Astrocyte of the cerebellum (primary cell): ENCODE data around the gene JMJD7.

ENCODE experiments used
- DNase-seq: peaks from one replicate; pipeline ENCODE4 v3.0.0-alpha.2; 2011; ENCODE audit warnings: low read depth
- H3K4me3 ChIP-seq: 2 replicates; pipeline ENCODE4 v1.5.1; 2011; ENCODE audit warnings: mild to moderate bottlenecking, low read depth, low read length, moderate library complexity
- CTCF ChIP-seq: IDR thresholded peaks from 2 replicates; pipeline ENCODE4 v1.5.1; 2012; ENCODE audit warnings: low read length, low read depth, moderate library complexity, mild to moderate bottlenecking; ENCODE audit errors: missing control alignments
- in situ Hi-C: cut with HindIII; loops from 2 replicates; pipeline ENCODE4 v1.10.0; 2017; ENCODE audit warnings: low sequenced_read_pairs

The JMJD7 gene

GRCh38 chr15:41827880-41828806 lies at the start of gene JMJD7:
Gene JMJD7, plus strand, starts transcription at chr15:41828092. Its CDS starts 33 bp downstream, at chr15:41828125.
- in situ Hi-C loops, result no loop called here
- H3K4me3 ChIP-seq, result peak within 1 kb of the TSS; percentile 87
- TF ChIP-seq CTCF, result no peak
- DNase-seq, result peak; percentile 50

GRCh38 chr15:41778521-41778920 lies 49.4 kb upstream of the JMJD7 start:
- no peak overlapping the region for H3K4me3 ChIP-seq
- in situ Hi-C loops, result loop anchor here (5.0 to 25.0 kb wide), 2 partner anchors 34 to 109 kb away; partner anchors contain the start of gene SPTBN5
- no peak for DNase-seq
- no peak for TF ChIP-seq CTCF

GRCh38 chr15:41779662-41780157 lies 48.2 kb upstream of the JMJD7 start:
- in situ Hi-C loops, result loop anchor here (5.0 to 25.0 kb wide), 2 partner anchors 33 to 108 kb away; partner anchors contain the start of gene SPTBN5
- no peak overlapping the region for H3K4me3 ChIP-seq
- DNase-seq, result no peak
- TF ChIP-seq CTCF, result no peak

GRCh38 chr15:41780266-41780665 lies 47.6 kb upstream of the JMJD7 start:
- H3K4me3 ChIP-seq, result no peak overlapping the region
- in situ Hi-C loops, result loop anchor here (25.0 kb wide), 1 partner anchor 107 kb away; the partner anchor contains the start of gene SPTBN5
- no peak for TF ChIP-seq CTCF
- no peak for DNase-seq

GRCh38 chr15:41780727-41781126 lies 47.2 kb upstream of the JMJD7 start:
- in situ Hi-C loops, result loop anchor here (25.0 kb wide), 1 partner anchor 107 kb away; the partner anchor contains the start of gene SPTBN5
- DNase-seq, result no peak
- TF ChIP-seq CTCF, result no peak
- H3K4me3 ChIP-seq, result no peak overlapping the region

GRCh38 chr15:41782371-41783282 lies 45.3 kb upstream of the JMJD7 start:
- no peak overlapping the region for H3K4me3 ChIP-seq
- in situ Hi-C loops, result loop anchor here (25.0 kb wide), 1 partner anchor 105 kb away; the partner anchor contains the start of gene SPTBN5
- TF ChIP-seq CTCF, result no peak
- DNase-seq, result no peak
